HCT116 (cell line): ENCODE data around the gene PLOD2.

ENCODE experiments used
- FOSL1 ChIP-seq: IDR thresholded peaks from 2 replicates; pipeline ENCODE4 v1.6.1; 2012; ENCODE audit warnings: low read depth
- MAX ChIP-seq: IDR thresholded peaks from 2 replicates; pipeline ENCODE4 v1.6.1; 2012

DNA sequence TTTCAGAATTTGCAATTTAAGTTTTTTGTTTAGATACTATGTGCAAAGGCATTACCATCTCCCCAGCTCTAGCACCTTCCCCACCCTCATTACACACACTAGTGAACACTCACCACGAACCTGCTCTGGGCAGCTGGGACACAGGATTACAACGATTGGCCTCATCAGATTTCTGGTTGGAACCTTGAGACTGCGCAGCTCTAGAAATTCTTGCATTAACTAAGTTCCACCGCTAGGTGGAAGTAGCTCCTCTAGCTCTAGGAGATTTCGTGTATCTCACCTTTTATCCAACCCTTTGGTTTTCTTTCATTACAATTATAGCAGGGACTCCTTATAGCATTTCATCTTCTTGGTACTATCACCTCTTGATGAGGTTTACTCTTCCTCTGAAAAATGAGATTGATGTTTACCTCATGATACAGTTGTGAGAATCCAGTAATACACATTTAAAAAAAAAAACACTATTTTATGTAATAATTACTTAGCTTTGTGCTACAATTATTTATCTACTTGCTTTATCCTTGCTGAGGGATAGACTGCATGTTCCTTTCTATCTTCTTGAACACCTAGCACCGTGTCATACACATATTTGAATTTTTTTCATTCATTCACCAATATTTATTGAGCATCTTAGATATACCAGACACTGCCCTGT is 28.7 kb upstream of the PLOD2 start:
- TF ChIP-seq MAX (no peak), FOSL1 (no peak)
